ENCODE measurements around the gene GALNT18.

Gene GALNT18

GRCh38 chr11:11243209-11243589 is 378.6 kb downstream of the GALNT18 start:
- CTCF ChIA-PET = interaction anchor here (0.6 to 1.4 kb wide), 3 partner anchors 8 to 43 kb away, joined by 3 to 4 read pairs (median 3); no protein-coding TSS in a partner anchor
- POLR2A ChIA-PET = no interaction called here
- TF ChIP-seq ZSCAN16 (tag by site-specific recombination; IDR thresholded peaks at IDR 0.05) = no peak
- no peaks in the 10 kb centered on the region for H3K9me3 ChIP-seq (ENCODE audit: control insufficient read depth, insufficient read depth, low read depth, low read length)
- H3K36me3 ChIP-seq (ENCODE audit: control insufficient read depth in 2 of 2, insufficient read depth in 1 of 2, low read length in 2 of 2) = no peaks in the 10 kb centered on the region
- H3K4me1 ChIP-seq (ENCODE audit: control insufficient read depth, insufficient read depth, low read length) = no peaks in the 10 kb centered on the region
- H3K27ac ChIP-seq (ENCODE audit: extremely low read depth, low read depth, low read length) = no peak overlapping the region
- no peak overlapping the region for H3K4me3 ChIP-seq (ENCODE audit: low read depth, low read length)

- CTCF ChIA-PET = no interaction called here
- POLR2A ChIA-PET = no interaction called here
- H3K36me3 ChIP-seq (ENCODE audit: control insufficient read depth in 2 of 2, insufficient read depth in 1 of 2, low read length in 2 of 2) = no peaks in the 10 kb centered on the region
Measured at GRCh38 chr11:11241284-11241683, 380.5 kb downstream of the GALNT18 start.

GRCh38 chr11:11239959-11240358 is 381.8 kb downstream of the GALNT18 start:
- no peak overlapping the region for H3K27ac ChIP-seq (ENCODE audit: extremely low read depth, low read depth, low read length)
- H3K36me3 ChIP-seq (ENCODE audit: control insufficient read depth in 2 of 2, insufficient read depth in 1 of 2, low read length in 2 of 2) = no peaks in the 10 kb centered on the region
- H3K9me3 ChIP-seq (ENCODE audit: control insufficient read depth, insufficient read depth, low read depth, low read length) = no peaks in the 10 kb centered on the region
- TF ChIP-seq ZBTB17 (tag by site-specific recombination; IDR thresholded peaks at IDR 0.05) = no peak
- H3K4me3 ChIP-seq (ENCODE audit: low read depth, low read length) = no peak overlapping the region
- ChIA-PET POLR2A (interaction anchor here (0.7 kb wide), 2 partner anchors 235 to 1613 kb away, joined by 3 to 6 read pairs; no protein-coding TSS in a partner anchor), CTCF (interaction anchor here (1.3 kb wide), 1 partner anchor 9 kb away, joined by 4 read pairs; no protein-coding TSS in a partner anchor)
- no peaks in the 10 kb centered on the region for H3K4me1 ChIP-seq (ENCODE audit: control insufficient read depth, insufficient read depth, low read length)

More at GRCh38 chr11:11241284-11241683, 380.5 kb downstream of the GALNT18 start:
- H3K9me3 ChIP-seq (ENCODE audit: control insufficient read depth, insufficient read depth, low read depth, low read length) = no peaks in the 10 kb centered on the region
- TF ChIP-seq WT1 (tag by site-specific recombination; IDR thresholded peaks at IDR 0.05) = no peak
- TF ChIP-seq ZNF146 (tag by site-specific recombination; IDR thresholded peaks at IDR 0.05) = peak; percentile 59
- TF ChIP-seq YY1 (tag by site-specific recombination; IDR thresholded peaks at IDR 0.05) = no peak
- no peak for TF ChIP-seq ZFP69B (tag by site-specific recombination; IDR thresholded peaks at IDR 0.05)
- no peak for TF ChIP-seq ZNF518A (tag by site-specific recombination; conservative IDR thresholded peaks at IDR 0.05; ENCODE audit: low read depth)
- H3K4me3 ChIP-seq (ENCODE audit: low read depth, low read length) = no peak overlapping the region
- H3K27ac ChIP-seq (ENCODE audit: extremely low read depth, low read depth, low read length) = no peak overlapping the region
- no peaks in the 10 kb centered on the region for H3K4me1 ChIP-seq (ENCODE audit: control insufficient read depth, insufficient read depth, low read length)

- Histone ChIP-seq H3K4me3 (ENCODE audit: low read depth, low read length) (no peak overlapping the region), H3K4me1 (ENCODE audit: control insufficient read depth, insufficient read depth, low read length) (no peaks in the 10 kb centered on the region), H3K27ac (ENCODE audit: extremely low read depth, low read depth, low read length) (no peak overlapping the region), H3K36me3 (ENCODE audit: control insufficient read depth in 2 of 2, insufficient read depth in 1 of 2, low read length in 2 of 2) (no peaks in the 10 kb centered on the region), H3K9me3 (ENCODE audit: control insufficient read depth, insufficient read depth, low read depth, low read length) (no peaks in the 10 kb centered on the region)
- POLR2A ChIA-PET = no interaction called here
- CTCF ChIA-PET = no interaction called here
- no peak for TF ChIP-seq ZNF664 (tag by site-specific recombination; IDR thresholded peaks at IDR 0.05)
- no peak for TF ChIP-seq ZNF510 (tag by site-specific recombination; IDR thresholded peaks at IDR 0.05; ENCODE audit: insufficient replicate concordance)
- no peak for TF ChIP-seq MYNN (tag by site-specific recombination; IDR thresholded peaks at IDR 0.05; ENCODE audit: borderline replicate concordance)
- no peak for TF ChIP-seq ZNF580 (tag by site-specific recombination; IDR thresholded peaks at IDR 0.05)
- no peak for TF ChIP-seq ZBTB49 (tag by site-specific recombination; IDR thresholded peaks at IDR 0.05; ENCODE audit: low read depth)
- no peak for TF ChIP-seq ZNF571 (tag by site-specific recombination; IDR thresholded peaks at IDR 0.05)
- no peak for TF ChIP-seq ZIC2 (tag by site-specific recombination; IDR thresholded peaks at IDR 0.05)
- no peak for TF ChIP-seq BCL6B (tag by site-specific recombination; IDR thresholded peaks at IDR 0.05)
- TF ChIP-seq MEIS1 (CRISPR knock-in tag; IDR thresholded peaks at IDR 0.05; ENCODE audit: borderline replicate concordance) = no peak
- no peak for TF ChIP-seq ZNF561 (tag by site-specific recombination; IDR thresholded peaks at IDR 0.05; ENCODE audit: borderline replicate concordance)
- no peak for TF ChIP-seq ZNF654 (tag by site-specific recombination; IDR thresholded peaks at IDR 0.05; ENCODE audit: low read depth)
- no peak for TF ChIP-seq YY2 (tag by site-specific recombination; IDR thresholded peaks at IDR 0.05)
Measured at GRCh38 chr11:11237070-11237832, 384.6 kb downstream of the GALNT18 start.
